GM08714 (cell line): ENCODE measurements around the gene TYW5.
A peak's percentile ranks its signal among the peaks of the same experiment; 100 is the strongest.

Source experiments
- H3K4me3 ChIP-seq: fragments of 200-500 bp; sonication (Bioruptor generic); 2 replicates; pipeline ENCODE4 v1.5.1; 2014; ENCODE audit warnings: mild to moderate bottlenecking, low read length, inconsistent platforms
- ZNF274 ChIP-seq: IDR thresholded peaks from 2 replicates; pipeline ENCODE4 v1.6.1; 2012; ENCODE audit warnings: mild to moderate bottlenecking, low read depth, low read length

The TYW5 gene

DNA sequence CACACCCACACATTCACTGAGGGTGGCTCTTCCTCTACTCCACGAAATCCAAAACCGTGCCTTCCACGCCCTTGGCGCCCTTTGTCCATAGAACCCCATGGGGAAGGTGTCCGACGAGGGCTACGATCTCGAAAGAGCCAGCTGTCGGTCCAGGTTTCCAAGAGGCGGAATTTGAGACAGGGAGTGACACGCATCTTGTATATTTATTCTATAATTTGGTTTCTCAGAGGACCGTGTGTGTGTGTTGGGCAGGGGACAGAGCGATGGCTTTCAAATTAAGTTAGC is 43.5 kb downstream of the TYW5 start:
- H3K4me3 ChIP-seq = peak overlapping the region; percentile 88
- TF ChIP-seq ZNF274 = no peak

DNA sequence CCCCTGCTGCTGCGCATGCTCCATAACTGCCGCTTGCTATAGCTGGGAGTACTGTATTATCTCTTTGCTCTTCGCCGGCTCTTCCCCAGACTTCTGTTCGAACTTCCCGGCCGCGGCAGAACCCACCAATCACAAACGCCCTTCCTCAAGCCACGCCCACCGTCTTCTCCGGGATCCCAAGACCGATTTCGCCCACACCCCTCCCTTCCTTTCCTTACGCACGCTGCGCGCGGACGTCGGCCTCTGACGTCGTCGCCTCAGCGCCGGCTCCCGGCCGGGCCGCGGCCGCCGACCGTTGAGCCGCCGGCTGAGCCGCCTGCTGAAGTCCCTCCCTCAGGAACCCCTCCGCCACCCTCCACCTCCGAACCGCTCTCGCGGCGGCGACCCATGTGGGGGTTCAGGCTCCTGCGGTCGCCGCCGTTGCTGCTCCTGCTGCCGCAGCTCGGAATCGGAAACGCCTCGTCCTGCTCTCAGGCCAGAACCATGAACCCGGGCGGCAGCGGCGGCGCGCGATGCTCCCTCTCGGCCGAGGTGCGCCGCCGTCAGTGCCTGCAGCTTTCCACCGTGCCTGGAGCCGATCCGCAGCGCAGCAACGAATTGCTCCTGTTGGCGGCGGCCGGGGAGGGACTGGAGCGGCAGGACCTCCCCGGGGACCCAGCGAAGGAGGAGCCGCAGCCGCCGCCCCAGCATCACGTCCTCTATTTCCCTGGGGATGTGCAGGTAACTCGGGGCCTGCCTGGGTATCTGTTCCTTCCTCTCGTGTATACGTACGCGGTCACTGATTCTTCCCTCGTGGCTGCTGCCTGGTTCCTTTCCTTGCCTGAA is 44.0 kb downstream of the TYW5 start, which contains the start of gene C2orf69:
C2orf69 (plus strand) TSS at position 242 of the 825 bp plus-strand sequence; CDS start at position 388, 146 bp downstream.
- H3K4me3 ChIP-seq = peak within 1 kb of the TSS; percentile 88
- TF ChIP-seq ZNF274 = no peak

DNA sequence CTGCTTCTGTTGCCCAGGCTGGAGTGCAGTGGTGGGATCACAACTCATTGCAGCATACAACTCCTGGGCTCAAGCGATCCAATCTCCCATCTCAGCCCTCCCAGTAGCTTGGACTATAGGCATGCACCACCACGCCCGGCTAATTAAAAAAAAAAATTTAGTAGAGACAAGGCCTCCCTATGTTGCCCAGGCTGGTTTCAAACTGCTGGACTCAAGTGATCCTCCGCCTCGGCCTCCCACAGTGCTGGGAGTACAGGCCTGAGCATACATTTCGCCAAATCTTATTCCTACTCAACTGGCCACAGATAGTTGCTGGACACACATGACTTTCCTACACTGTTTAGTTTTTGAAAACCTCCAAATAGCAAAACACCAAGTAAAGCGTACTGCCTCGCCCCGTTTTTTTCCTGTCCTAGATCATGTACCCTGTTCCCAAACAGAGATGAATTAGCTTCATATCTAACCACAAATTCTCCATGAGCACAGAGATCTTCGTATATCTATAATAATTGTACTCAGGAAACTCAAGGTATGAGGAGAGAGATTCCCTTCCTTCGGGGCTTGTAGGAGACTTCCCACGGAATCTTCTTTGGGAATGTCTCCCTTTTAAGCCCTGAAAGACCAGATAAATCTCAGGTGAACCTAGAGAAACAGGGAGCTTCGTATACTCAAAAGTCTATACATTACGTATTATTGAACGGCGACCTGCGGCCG is 44.8 kb downstream of the TYW5 start:
- H3K4me3 ChIP-seq = peak overlapping the region; percentile 68
- TF ChIP-seq ZNF274 = no peak

DNA sequence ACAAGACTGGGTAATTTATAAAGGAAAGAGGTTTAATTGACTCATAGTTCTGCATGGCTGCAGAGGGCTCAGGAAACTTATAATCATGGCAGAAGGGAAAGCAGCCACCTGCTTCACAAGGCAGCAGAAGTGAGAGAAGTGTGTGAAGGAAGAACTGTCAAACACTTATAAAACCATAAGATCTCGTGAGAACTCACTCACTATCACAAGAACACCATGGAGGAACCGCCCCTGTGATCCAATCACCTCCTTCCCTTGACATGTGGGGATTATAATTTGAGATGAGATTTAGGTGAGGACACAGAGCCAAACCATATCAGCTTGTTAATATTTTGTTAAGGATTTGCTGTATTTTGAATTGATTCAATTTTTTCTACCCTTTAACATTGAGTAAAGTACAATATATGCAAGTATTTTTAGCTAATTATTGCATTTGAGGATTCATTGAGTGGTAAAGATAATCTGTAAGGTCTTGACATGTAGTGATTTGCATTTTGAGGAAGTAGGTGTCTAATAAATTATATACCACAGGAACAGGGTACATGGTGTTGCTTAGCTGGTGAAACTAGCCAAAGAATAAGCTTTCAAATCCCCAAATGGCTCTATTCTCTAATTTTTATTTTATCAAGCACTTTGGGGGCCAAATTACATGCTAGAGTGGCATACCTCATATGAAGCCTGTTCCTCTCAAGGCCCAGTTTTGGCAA is 48.1 kb downstream of the TYW5 start:
- no peak overlapping the region for H3K4me3 ChIP-seq
- no peak for TF ChIP-seq ZNF274

DNA sequence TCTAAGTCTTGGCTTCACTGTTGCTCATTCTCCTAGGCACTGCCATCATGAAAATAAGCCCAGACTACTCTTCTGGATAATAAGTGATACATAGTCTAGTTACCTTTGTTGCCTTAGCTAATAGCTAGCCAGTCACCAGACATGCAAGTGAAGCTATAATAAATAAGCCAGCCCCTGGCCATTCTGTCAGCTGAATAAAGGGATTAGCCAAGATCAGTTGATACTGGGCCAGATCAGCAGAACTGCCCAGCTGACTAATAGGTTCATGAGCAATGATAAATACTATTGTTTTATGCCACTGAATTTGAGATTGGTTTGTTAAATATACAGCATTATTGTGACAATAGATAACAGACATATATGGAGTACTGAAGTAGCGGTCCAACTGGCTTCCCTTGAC is 52.2 kb downstream of the TYW5 start:
- TF ChIP-seq ZNF274 = no peak

DNA sequence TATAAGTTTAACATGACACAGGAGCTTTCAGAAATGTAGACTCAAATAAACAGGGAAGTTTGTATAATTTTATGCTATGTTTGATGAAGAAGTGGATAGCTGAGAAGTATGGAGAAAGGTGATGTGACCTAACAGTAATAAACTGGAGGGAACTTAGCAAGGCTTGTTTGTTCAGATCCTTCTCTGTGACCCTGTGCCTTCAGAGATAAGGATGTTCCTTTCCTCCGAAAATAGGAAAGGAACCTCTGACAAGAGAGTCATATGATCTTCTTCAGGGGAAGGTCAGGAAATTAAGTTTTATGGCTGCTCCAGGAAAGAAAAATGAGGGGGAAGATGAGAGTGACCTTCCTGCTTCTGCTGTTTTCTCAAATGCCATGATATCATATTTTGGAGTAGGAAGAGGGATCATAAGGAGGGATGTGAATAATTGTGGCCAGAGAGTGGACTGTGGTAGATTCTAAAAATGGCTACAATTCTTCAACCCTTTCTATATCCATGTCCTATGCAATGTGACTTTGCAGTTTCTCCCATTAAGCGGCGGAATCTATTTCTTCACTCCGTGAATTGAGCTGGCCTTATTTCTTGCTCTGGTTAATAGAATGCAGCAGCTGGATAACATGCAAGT is 52.7 kb downstream of the TYW5 start:
- no peak overlapping the region for H3K4me3 ChIP-seq
- no peak for TF ChIP-seq ZNF274

More for the DNA sequence above, 52.2 kb downstream of the TYW5 start:
- H3K4me3 ChIP-seq = no peak overlapping the region

DNA sequence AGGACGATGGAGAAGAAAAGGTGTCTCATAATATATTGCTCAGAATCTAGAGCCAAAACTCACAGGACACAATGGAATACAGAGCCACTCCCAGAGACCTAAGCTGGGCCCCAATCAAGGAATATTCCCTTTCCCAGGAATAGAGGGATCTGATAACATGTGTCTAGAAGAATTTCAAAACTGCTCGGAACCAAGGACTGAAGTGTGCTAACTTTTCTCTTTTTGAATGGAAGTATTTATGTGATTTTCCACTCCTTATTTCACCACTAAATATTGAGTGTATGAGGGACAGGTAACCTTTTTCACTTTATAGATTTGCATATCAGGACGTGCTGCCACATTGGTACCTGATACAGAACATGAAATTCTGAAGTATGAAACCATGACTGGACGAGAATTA is 53.3 kb downstream of the TYW5 start:
- H3K4me3 ChIP-seq = no peak overlapping the region
- TF ChIP-seq ZNF274 = no peak

DNA sequence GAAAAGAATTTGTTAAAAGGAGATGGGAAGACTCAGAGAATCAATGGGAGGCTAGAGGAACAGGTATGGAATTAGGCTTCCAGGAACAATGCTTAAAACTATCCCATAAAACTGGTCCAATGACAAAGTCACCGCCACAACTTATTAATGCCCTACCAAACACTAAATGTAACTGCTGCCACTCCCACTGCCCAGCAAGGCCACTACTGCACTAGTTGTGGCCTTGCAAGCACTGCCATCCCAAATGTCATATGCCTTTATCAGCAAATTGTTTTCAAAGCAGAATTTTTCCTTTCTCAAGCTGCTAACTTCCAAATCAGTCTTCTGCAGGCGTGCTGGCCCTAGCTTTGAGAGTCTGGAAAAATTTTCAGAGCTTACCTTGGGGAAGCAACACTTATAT is 58.7 kb downstream of the TYW5 start:
- no peak overlapping the region for H3K4me3 ChIP-seq
- no peak for TF ChIP-seq ZNF274

DNA sequence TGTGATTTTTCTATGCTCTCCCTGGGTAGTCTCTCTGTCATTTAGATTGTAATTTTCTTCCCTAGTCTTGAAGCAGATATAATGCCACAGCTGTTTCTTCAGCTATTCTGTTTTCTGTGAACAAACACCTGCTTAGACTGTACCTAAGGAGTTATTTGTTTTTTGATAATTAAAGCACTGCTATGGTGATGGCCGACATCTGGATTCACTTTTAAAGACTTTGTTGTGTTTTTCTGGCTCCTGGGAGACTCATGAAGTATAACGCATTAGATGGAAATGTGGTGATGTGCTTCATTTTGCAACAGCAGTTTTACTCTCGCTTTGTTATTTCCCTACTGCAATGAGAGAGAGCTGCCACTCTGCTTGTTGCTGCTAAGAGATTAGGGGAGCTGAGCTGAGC is 59.9 kb downstream of the TYW5 start:
- H3K4me3 ChIP-seq = no peak overlapping the region
- no peak for TF ChIP-seq ZNF274

DNA sequence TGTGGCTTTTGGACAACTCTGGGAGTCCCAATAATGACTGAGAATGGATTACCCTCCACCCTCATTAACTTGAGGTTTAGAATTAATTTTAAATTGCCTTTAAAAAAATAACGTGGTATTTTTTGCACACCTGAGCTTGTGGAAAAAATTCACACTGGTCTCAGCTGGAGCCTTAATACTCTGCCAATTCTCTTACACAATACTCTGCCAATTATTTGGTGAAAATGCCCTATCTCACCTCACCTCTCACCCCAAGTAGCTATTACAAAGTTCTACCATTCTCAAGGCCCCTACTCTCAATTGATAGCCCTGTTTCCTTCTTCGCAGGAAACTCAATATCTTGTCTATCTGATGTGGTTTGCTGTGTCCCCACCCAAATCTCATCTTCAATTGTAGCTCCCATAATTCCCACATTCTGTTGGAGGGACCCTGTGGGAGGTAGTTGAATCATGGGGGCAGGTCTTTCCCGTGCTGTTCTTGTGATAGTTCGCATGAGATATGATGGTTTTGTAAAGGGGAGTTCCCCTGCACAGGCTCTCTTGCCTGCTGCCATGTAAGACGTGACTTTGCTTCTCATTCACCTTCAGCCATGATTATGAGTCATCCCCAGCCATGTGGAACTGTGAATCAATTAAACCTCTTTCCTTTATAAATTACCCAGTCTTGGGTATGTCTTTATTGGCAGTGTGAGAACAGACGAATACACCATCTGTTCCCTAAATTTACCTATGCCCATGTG is 71.6 kb downstream of the TYW5 start:
- no peak for TF ChIP-seq ZNF274
- H3K4me3 ChIP-seq = no peak overlapping the region

DNA sequence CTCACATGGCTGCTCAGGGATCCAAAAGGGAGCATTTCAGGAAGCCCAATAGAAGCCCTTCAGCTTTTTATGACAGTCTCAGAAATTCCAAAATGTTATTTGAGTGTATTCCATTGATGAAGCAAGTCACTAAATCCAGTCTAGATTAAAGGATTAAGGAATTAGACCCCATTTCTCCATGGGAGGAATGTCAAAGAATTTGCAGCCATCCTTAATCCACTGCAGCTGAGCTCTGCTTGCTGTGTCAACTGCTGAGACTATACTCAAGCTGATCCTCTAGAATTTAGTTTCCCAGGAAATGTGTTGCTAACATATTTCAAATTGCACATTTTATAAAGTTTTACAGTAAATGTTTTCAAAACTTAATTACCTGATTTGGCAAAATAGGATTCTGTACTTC is 72.6 kb downstream of the TYW5 start:
- H3K4me3 ChIP-seq = no peak overlapping the region
- TF ChIP-seq ZNF274 = no peak
